Measurements from ENCODE around the gene ATXN1.
"Not testable (repeated sequence)": the region's sequence is repeated elsewhere in the genome, so short reads cannot be mapped to it uniquely, and the experiment has no call there.

Gene ATXN1

GRCh38 chr6:16474772-16475493 lies 286.3 kb downstream of the ATXN1 start:
- no peak for DNase-seq (ENCODE audit: low read depth in 2 of 2)

GRCh38 chr6:16473908-16474771 lies 287.1 kb downstream of the ATXN1 start:
- no peak for DNase-seq (ENCODE audit: low read depth in 2 of 2)

- no peak for DNase-seq (ENCODE audit: low read depth in 2 of 2)
These were observed 287.9 kb downstream of the ATXN1 start for GRCh38 chr6:16473184-16473907.

- DNase-seq (ENCODE audit: low read depth in 2 of 2), result peak; percentile 40 to 43
These were observed 288.8 kb downstream of the ATXN1 start for GRCh38 chr6:16472349-16473069.

- no peak for DNase-seq (ENCODE audit: low read depth in 2 of 2)
These were observed 289.4 kb downstream of the ATXN1 start for GRCh38 chr6:16471910-16472297.

GRCh38 chr6:16471222-16471909 lies 289.9 kb downstream of the ATXN1 start:
- no peak for DNase-seq (ENCODE audit: low read depth in 2 of 2)

- DNase-seq (ENCODE audit: low read depth in 2 of 2), result no peak
These were observed 290.6 kb downstream of the ATXN1 start for GRCh38 chr6:16470502-16471221.

- DNase-seq (ENCODE audit: low read depth in 2 of 2), result no peak
These were observed 292.2 kb downstream of the ATXN1 start for GRCh38 chr6:16468991-16469615.

- DNase-seq (ENCODE audit: low read depth in 2 of 2), result no peak
These were observed 294.3 kb downstream of the ATXN1 start for GRCh38 chr6:16466800-16467553.

GRCh38 chr6:16464045-16464444 lies 297.2 kb downstream of the ATXN1 start:
- no peak for DNase-seq (ENCODE audit: low read depth in 2 of 2)

GRCh38 chr6:16463246-16463645 lies 298.0 kb downstream of the ATXN1 start:
- not testable (repeated sequence) for DNase-seq (ENCODE audit: low read depth in 2 of 2)

GRCh38 chr6:16461491-16461890 lies 299.8 kb downstream of the ATXN1 start:
- DNase-seq (ENCODE audit: low read depth in 2 of 2), result no peak

- DNase-seq (ENCODE audit: low read depth in 2 of 2), result not testable (repeated sequence)
These were observed 301.8 kb downstream of the ATXN1 start for GRCh38 chr6:16459472-16459871.

GRCh38 chr6:16452348-16452747 lies 308.9 kb downstream of the ATXN1 start:
- no peak for DNase-seq (ENCODE audit: low read depth in 2 of 2)

- peak; percentile 20 for DNase-seq (ENCODE audit: low read depth in 2 of 2)
These were observed 310.4 kb downstream of the ATXN1 start for GRCh38 chr6:16450821-16451220.

- peak; percentile 93 to 94 for DNase-seq (ENCODE audit: low read depth in 2 of 2)
These were observed 311.0 kb downstream of the ATXN1 start for GRCh38 chr6:16450285-16450684.

- DNase-seq (ENCODE audit: low read depth in 2 of 2), result peak; percentile 34 to 37
These were observed 315.0 kb downstream of the ATXN1 start for GRCh38 chr6:16446273-16446672.

- no peak for DNase-seq (ENCODE audit: low read depth in 2 of 2)
These were observed 319.2 kb downstream of the ATXN1 start for GRCh38 chr6:16442031-16442430.

- DNase-seq (ENCODE audit: low read depth in 2 of 2), result no peak
These were observed 320.0 kb downstream of the ATXN1 start for GRCh38 chr6:16441262-16441661.

Measured in fibroblast of skin of left quadriceps (primary cell).